K562 (cell line): ENCODE results near the gene UBE2C. TPM values are rescaled to one million over a fixed set of nuclear protein-coding genes. Genes with fewer than 3 reads are reported as not detected.

ENCODE experiments used
- ATAC-seq: fragments of 200-7000 bp; cut with Tn5 transposase; 3 replicates; pipeline ENCODE4 v1.9.1; 2020; ENCODE audit warnings: moderate library complexity
- BruUV-seq: library from RNA; stranded (reverse); fragments of 400-500 nt; replicated peaks from 2 replicates; lab custom pipeline; 2021; lab: Mats Ljungman, UMichigan
- CTCF ChIA-PET: fragments of 300-600 bp; formaldehyde crosslinking; extraction: SDS; loops from one replicate; lab custom pipeline; 2021; ENCODE audit warnings: low intra/inter-chr PET ratio; lab: Yijun Ruan, JAX
- POLR2A ChIA-PET: fragments of 300-600, 350-650 bp; sonication (Branson Sonifier 250); formaldehyde crosslinking; extraction: SDS; loops from one replicate; lab custom pipeline; 2021; ENCODE audit warnings: antibody characterized with exemption, inconsistent platforms; lab: Yijun Ruan, JAX
- DNase-seq, 4 experiments: peaks; one replicate each; pipeline versions ENCODE4 v3.0.0 to v3.0.0-alpha.2; 2011 to 2018; ENCODE audit warnings: low spot score in 3 of 4, mixed read lengths in 3 of 4; ENCODE audit errors: extremely low read depth in 1 of 4
- FAIRE-seq: peaks from 2 replicates; lab custom pipeline; 2011; peaks lifted over from hg19 to GRCh38; lab: Jason Lieb, UNC
- H2AFZ ChIP-seq: 2 replicates; pipeline ENCODE4 v1.6.0; 2011; ENCODE audit warnings: low read depth, low read length, control low read depth, inconsistent platforms
- H3K27ac ChIP-seq: fragments of 200-600 bp; 3 replicates; pipeline ENCODE4 v1.8.0; 2011; ENCODE audit warnings: low read depth, mild to moderate bottlenecking, control low read depth, inconsistent platforms, low read length, moderate library complexity, mixed read lengths; ENCODE audit errors: extremely low read depth
- H3K27me3 ChIP-seq, 2 experiments: fragments of 300-600 bp in 1 of 2; 2 replicates in 1 of 2; 3 replicates in 1 of 2; pipeline versions ENCODE4 v1.6.0 to v1.8.0; 2011; ENCODE audit warnings: inconsistent platforms in 2 of 2, low read length in 2 of 2, mild to moderate bottlenecking in 1 of 2, mixed read lengths in 1 of 2, moderate library complexity in 1 of 2; ENCODE audit not compliant: control insufficient read depth in 2 of 2, insufficient read depth in 2 of 2
- H3K36me3 ChIP-seq: fragments of 300-600 bp; 3 replicates; pipeline ENCODE4 v1.8.0; 2011; ENCODE audit warnings: mild to moderate bottlenecking, low read length, inconsistent platforms; ENCODE audit not compliant: control insufficient read depth, insufficient read depth
- H3K4me1 ChIP-seq, 2 experiments: fragments of 200-600 bp in 1 of 2; replicated peaks in 1 of 2; 2 replicates in 1 of 2; 3 replicates in 1 of 2; pipeline versions ENCODE4 v1.5.1 to v1.8.0; 2011; ENCODE audit warnings: inconsistent platforms in 2 of 2, low read length in 2 of 2, mild to moderate bottlenecking in 1 of 2, mixed read lengths in 1 of 2, moderate library complexity in 1 of 2; ENCODE audit not compliant: control insufficient read depth in 2 of 2, insufficient read depth in 2 of 2
- H3K4me2 ChIP-seq: 2 replicates; pipeline ENCODE4 v1.6.1; 2011; ENCODE audit warnings: low read length, control low read depth, inconsistent platforms, mixed read lengths; ENCODE audit not compliant: insufficient read depth
- H3K4me3 ChIP-seq: fragments of 200-600 bp; sonication (generic), shearing (Covaris generic); 2 replicates; pipeline ENCODE4 v1.5.1; 2016; ENCODE audit warnings: control low read depth, inconsistent platforms
- H3K79me2 ChIP-seq: fragments of 200-600 bp; 3 replicates; pipeline ENCODE4 v1.8.0; 2011; ENCODE audit warnings: low read length, inconsistent platforms; ENCODE audit not compliant: control insufficient read depth, insufficient read depth
- H3K9ac ChIP-seq, 2 experiments: 2 replicates each; pipeline versions ENCODE4 v1.6.0 to v1.6.1; 2011; ENCODE audit warnings: low read depth in 2 of 2, low read length in 2 of 2, control low read depth in 1 of 2, inconsistent platforms in 1 of 2, mild to moderate bottlenecking in 1 of 2, mixed read lengths in 1 of 2; ENCODE audit not compliant: insufficient read depth in 1 of 2
- H3K9me1 ChIP-seq: one replicate; pipeline ENCODE4 v1.6.0; 2011; ENCODE audit warnings: inconsistent platforms, mild to moderate bottlenecking, low read length, moderate library complexity; ENCODE audit not compliant: control insufficient read depth, insufficient read depth
- H3K9me3 ChIP-seq: replicated peaks from 2 replicates; pipeline ENCODE4 v1.5.1; 2011; ENCODE audit warnings: low read depth, low read length, inconsistent platforms; ENCODE audit not compliant: control insufficient read depth, insufficient read depth
- H4K20me1 ChIP-seq: replicated peaks from 2 replicates; pipeline ENCODE4 v1.6.1; 2011; ENCODE audit warnings: low read length, inconsistent platforms, mixed read lengths; ENCODE audit not compliant: control insufficient read depth, insufficient read depth
- ADNP ChIP-seq: fragments of 200-800 bp; sonication (Bioruptor generic); IDR thresholded peaks from 2 replicates; pipeline ENCODE4 v1.6.1; 2016; ENCODE audit warnings: missing genetic modification characterization, missing compliant biosample characterization
- BCOR ChIP-seq: fragments of 450-650 bp; IDR thresholded peaks from 2 replicates; pipeline ENCODE4 v1.6.1; 2016
- CUX1 ChIP-seq: fragments of 200-800 bp; sonication (Bioruptor generic); IDR thresholded peaks from 2 replicates; pipeline ENCODE4 v1.6.1; 2016; ENCODE audit warnings: missing genetic modification characterization, missing compliant biosample characterization
- E2F8 ChIP-seq: fragments of 450-650 bp; IDR thresholded peaks from 2 replicates; pipeline ENCODE4 v1.7.1; 2018; ENCODE audit warnings: mild to moderate bottlenecking, low read depth; ENCODE audit not compliant: partially characterized antibody
- E4F1 ChIP-seq: fragments of 250-450 bp; sonication (Bioruptor Pico); IDR thresholded peaks from 2 replicates; pipeline ENCODE4 v1.5.0; 2021; ENCODE audit warnings: mild to moderate bottlenecking, borderline replicate concordance
- HES1 ChIP-seq: fragments of 450-650 bp; IDR thresholded peaks from 2 replicates; pipeline ENCODE4 v1.6.1; 2016; ENCODE audit warnings: low read depth, mild to moderate bottlenecking, moderate library complexity
- KLF1 ChIP-seq: fragments of 450-650 bp; IDR thresholded peaks from 2 replicates; pipeline ENCODE4 v1.6.1; 2016; ENCODE audit warnings: missing genetic modification characterization, missing compliant biosample characterization
- RBM25 ChIP-seq: fragments of 200-400 bp; formaldehyde crosslinking; IDR thresholded peaks from 2 replicates; pipeline ENCODE4 v1.6.1; 2018; ENCODE audit warnings: low read length, low read depth, moderate library complexity; ENCODE audit not compliant: severe bottlenecking
- SMARCA4 ChIP-seq: fragments of 450-650 bp; IDR thresholded peaks from 2 replicates; pipeline ENCODE4 v1.6.1; 2016
- SMARCE1 ChIP-seq: fragments of 450-650 bp; IDR thresholded peaks from 2 replicates; pipeline ENCODE4 v1.7.1; 2016; ENCODE audit warnings: mild to moderate bottlenecking
- U2AF1 ChIP-seq: fragments of 200-400 bp; formaldehyde crosslinking; optimal IDR thresholded peaks from 2 replicates; pipeline ENCODE3; 2017; ENCODE audit warnings: mild to moderate bottlenecking, low read depth, low read length, moderate library complexity
- ZNF668 ChIP-seq: fragments of 250-450 bp; sonication (Bioruptor Pico); IDR thresholded peaks from 2 replicates; pipeline ENCODE4 v1.8.0; 2022; ENCODE audit warnings: mild to moderate bottlenecking, inconsistent platforms
- in situ Hi-C: fragments of 300-500 bp; cut with MboI; formaldehyde crosslinking; loops from 4 replicates; pipeline ENCODE4 v1.15.0; 2018; ENCODE audit warnings: inconsistent platforms, mixed read lengths
- intact Hi-C: fragments of 100-400 bp; cut with micrococcal nuclease; formaldehyde crosslinking; loops from 2 replicates; pipeline ENCODE4 v1.14.2; 2022
- polyA plus RNA-seq, 8 experiments: library from polyadenylated mRNA; depleted of rRNA in 4 of 8; stranded (reverse) in 5 of 8; unstranded in 3 of 8; fragments of >200 nt; fragmentation: Nextera tagmentation in 2 of 8; fragmentation: Illumina TruSeq in 1 of 8; extraction: Ambion mirVana in 2 of 8; extraction: Trizol in 1 of 8; gene quantifications; 2 replicates each; pipeline versions ENCODE4 v1.2.1 to v1.2.3, GENCODE V29; 2011 to 2014; ENCODE audit warnings: inconsistent platforms in 1 of 8, missing spikeins in 1 of 8
- total RNA-seq, 7 experiments: library from RNA; depleted of rRNA in 6 of 7; stranded (reverse); fragments of >200 nt in 6 of 7; fragmentation: Illumina TruSeq in 2 of 7; extraction: Trizol in 2 of 7; gene quantifications; 2 replicates each; pipeline versions ENCODE4 v1.2.1 to v1.2.3, GENCODE V29; 2011 to 2021; ENCODE audit warnings: low replicate concordance in 1 of 7

UBE2C gene
- total and polyA plus RNA-seq, 9 of the 15 experiments (the other 6 are each of a cell fraction or from before 2014, with no cell fraction given): 0.51 to 1.6 (median 0.69) TPM

- BruUV-seq: no TSS peak
- Histone ChIP-seq H3K9me3 (peaks cover 5% of the 10 kb centered on the region), H3K9ac (peak overlapping the region in 1 of 2 experiments; percentile 6; a peak in 1 of 4 replicates), H3K4me2 (peak overlapping the region; percentile 33), H3K79me2 (peaks cover 8% of the 10 kb centered on the region), H3K9me1 (no peaks in the 10 kb centered on the region), H3K27me3 (no peaks in the 10 kb centered on the region), H4K20me1 (no peaks in the 10 kb centered on the region), H3K4me3 (no peak overlapping the region), H3K4me1 (peaks cover 18 to 23% of the 10 kb centered on the region in 2 experiments; a peak in 4 of 5 replicates), H2AFZ (no peak overlapping the region), H3K36me3 (peaks cover 14% of the 10 kb centered on the region; the same call in 2 of the 3 replicates), H3K27ac (peak overlapping the region; percentile 63)
- CTCF ChIA-PET: no interaction called here
- FAIRE-seq (no peak), DNase-seq (no peak), ATAC-seq (no peak)
- intact Hi-C loops: no loop called here
- POLR2A ChIA-PET: interaction anchor here (0.7 to 2.3 kb wide), 3 partner anchors 10 to 44 kb away, joined by 3 to 19 read pairs (median 3); no protein-coding TSS in a partner anchor
- in situ Hi-C loops: no loop called here
- TF ChIP-seq KLF1 (tag) (no peak), SMARCE1 (no peak), HES1 (no peak), E2F8 (no peak), CUX1 (peak; percentile 9; the same call in 1 of the 2 replicates), SMARCA4 (no peak), ZNF668 (no peak), ADNP (tag) (peak; percentile 74), BCOR (peak; percentile 71; the same call in 1 of the 2 replicates), RBM25 (peak; percentile 96), U2AF1 (no peak), E4F1 (no peak)
These were observed 39.1 kb downstream of the UBE2C start for GRCh38 chr20:45851501-45851900.
